K562 (cell line): Measurements from ENCODE around the gene TEX14. TPM values are rescaled to one million over a fixed set of nuclear protein-coding genes. Genes with fewer than 3 reads are reported as not detected.

Experiments
- ARID1B ChIP-seq: fragments of 450-650 bp; IDR thresholded peaks from 2 replicates; pipeline ENCODE4 v1.6.1; 2016; ENCODE audit warnings: antibody characterized with exemption, mild to moderate bottlenecking, inconsistent platforms
- CC2D1A ChIP-seq: fragments of 450-650 bp; IDR thresholded peaks from 2 replicates; pipeline ENCODE4 v1.6.1; 2017; ENCODE audit warnings: mild to moderate bottlenecking
- CEBPZ ChIP-seq: fragments of 150-350 bp; IDR thresholded peaks from 2 replicates; pipeline ENCODE4 v1.6.1; 2014; ENCODE audit warnings: low read depth, mild to moderate bottlenecking, low read length, borderline replicate concordance
- CTCFL ChIP-seq: IDR thresholded peaks from 2 replicates; pipeline ENCODE4 v1.6.1; 2011; ENCODE audit warnings: borderline replicate concordance, low read depth, mild to moderate bottlenecking, moderate library complexity, low read length; ENCODE audit not compliant: insufficient read depth, poor library complexity, severe bottlenecking
- EP300 ChIP-seq: IDR thresholded peaks from 2 replicates; pipeline ENCODE4 v1.6.1; 2012; ENCODE audit warnings: low read length, improper control_type of control experiment
- ETS2 ChIP-seq: IDR thresholded peaks from 2 replicates; pipeline ENCODE4 v1.6.1; 2016; ENCODE audit warnings: borderline replicate concordance, missing genetic modification characterization, mild to moderate bottlenecking, moderate library complexity, missing compliant biosample characterization; ENCODE audit not compliant: poor library complexity, severe bottlenecking
- FOXK1 ChIP-seq: sonication (generic); formaldehyde crosslinking; IDR thresholded peaks from 2 replicates; pipeline ENCODE4 v1.8.0; 2022; ENCODE audit warnings: missing genetic modification reagents, mild to moderate bottlenecking, borderline replicate concordance
- HES1 ChIP-seq: fragments of 450-650 bp; IDR thresholded peaks from 2 replicates; pipeline ENCODE4 v1.6.1; 2016; ENCODE audit warnings: low read depth, mild to moderate bottlenecking, moderate library complexity
- HMBOX1 ChIP-seq: sonication (generic); IDR thresholded peaks from 2 replicates; pipeline ENCODE4 v1.6.1; 2016
- LARP7 ChIP-seq: fragments of 450-650 bp; IDR thresholded peaks from 2 replicates; pipeline ENCODE4 v1.6.1; 2016
- MTA3 ChIP-seq: fragments of 450-650 bp; formaldehyde crosslinking; IDR thresholded peaks from 2 replicates; pipeline ENCODE4 v1.6.1; 2017; ENCODE audit warnings: mild to moderate bottlenecking, borderline replicate concordance
- PHB ChIP-seq: fragments of 250-450 bp; sonication (Bioruptor Pico); IDR thresholded peaks from 2 replicates; pipeline ENCODE4 v1.5.0; 2021
- PML ChIP-seq: IDR thresholded peaks from 2 replicates; pipeline ENCODE4 v1.6.1; 2012; ENCODE audit warnings: low read length, inconsistent platforms
- PTRF ChIP-seq: fragments of 450-650 bp; IDR thresholded peaks from 2 replicates; pipeline ENCODE4 v1.6.1; 2016; ENCODE audit warnings: mild to moderate bottlenecking, missing genetic modification characterization, missing compliant biosample characterization
- SMC3 ChIP-seq: conservative IDR thresholded peaks from 2 replicates; pipeline ENCODE4 v1.6.1; 2011; ENCODE audit warnings: low read depth, low read length, improper control_type of control experiment; ENCODE audit not compliant: insufficient read depth
- SNAPC5 ChIP-seq: fragments of 250-450 bp; sonication (Bioruptor Pico); IDR thresholded peaks from 2 replicates; pipeline ENCODE4 v1.8.0; 2021; ENCODE audit warnings: moderate library complexity, mild to moderate bottlenecking, inconsistent platforms
- VEZF1 ChIP-seq: fragments of 200-800 bp; sonication (Bioruptor generic); IDR thresholded peaks from 2 replicates; pipeline ENCODE4 v1.6.1; 2017; ENCODE audit warnings: missing genetic modification characterization, missing compliant biosample characterization
- YBX1 ChIP-seq: fragments of 450-650 bp; IDR thresholded peaks from 2 replicates; pipeline ENCODE4 v1.7.1; 2016; ENCODE audit warnings: mild to moderate bottlenecking
- ZKSCAN1 ChIP-seq: fragments of 150-350 bp; IDR thresholded peaks from 2 replicates; pipeline ENCODE4 v1.6.1; 2016; ENCODE audit warnings: low read depth, low read length
- ZNF695 ChIP-seq: fragments of 450-650 bp; formaldehyde crosslinking; IDR thresholded peaks from 2 replicates; pipeline ENCODE4 v1.4.0; 2020; ENCODE audit warnings: mild to moderate bottlenecking, moderate library complexity
- polyA plus RNA-seq, 8 experiments: library from polyadenylated mRNA; depleted of rRNA in 4 of 8; stranded (reverse) in 5 of 8; unstranded in 3 of 8; fragments of >200 nt; fragmentation: Nextera tagmentation in 2 of 8; fragmentation: Illumina TruSeq in 1 of 8; extraction: Ambion mirVana in 2 of 8; extraction: Trizol in 1 of 8; gene quantifications; 2 replicates each; pipeline versions ENCODE4 v1.2.1 to v1.2.3, GENCODE V29; 2011 to 2014; ENCODE audit warnings: inconsistent platforms in 1 of 8, missing spikeins in 1 of 8
- total RNA-seq, 7 experiments: library from RNA; depleted of rRNA in 6 of 7; stranded (reverse); fragments of >200 nt in 6 of 7; fragmentation: Illumina TruSeq in 2 of 7; extraction: Trizol in 2 of 7; gene quantifications; 2 replicates each; pipeline versions ENCODE4 v1.2.1 to v1.2.3, GENCODE V29; 2011 to 2021; ENCODE audit warnings: low replicate concordance in 1 of 7

TEX14 gene
- total and polyA plus RNA-seq, 9 of the 15 experiments (the other 6 are each of a cell fraction or from before 2014, with no cell fraction given) = 0.05 to 0.12 (median 0.09) TPM; not detected in 1

- no peak for TF ChIP-seq CEBPZ
- 0 out of 2 replicates have a peak, but pooled peaks have one; percentile 22 for TF ChIP-seq CC2D1A
- TF ChIP-seq SMC3 = peak; percentile 83
- no peak for TF ChIP-seq PTRF
- no peak for TF ChIP-seq YBX1
- no peak for TF ChIP-seq ZKSCAN1
- no peak for TF ChIP-seq ZNF695 (CRISPR knock-in tag)
- TF ChIP-seq LARP7 = no peak
- no peak for TF ChIP-seq ARID1B
- no peak for TF ChIP-seq PML
- TF ChIP-seq PHB (CRISPR knock-in tag) = no peak
- TF ChIP-seq VEZF1 (CRISPR knock-in tag) = 0 out of 2 replicates have a peak, but pooled peaks have one; percentile 40
- TF ChIP-seq CTCFL = no peak
- no peak for TF ChIP-seq HES1
- 0 out of 2 replicates have a peak, but pooled peaks have one; percentile 34 for TF ChIP-seq HMBOX1
- no peak for TF ChIP-seq EP300
- no peak for TF ChIP-seq SNAPC5
- TF ChIP-seq MTA3 = no peak
- TF ChIP-seq ETS2 (tag) = no peak
- TF ChIP-seq FOXK1 (CRISPR knock-in tag) = no peak
Observed at GRCh38 chr17:58587713-58588117, 104.1 kb downstream of the TEX14 start (continued).
